GM12872 (cell line): Measurements from ENCODE around the gene HMOX2.

ENCODE experiments used
- TF ChIP-seq, protein P1 (sequence below): IDR thresholded peaks from 3 replicates; pipeline ENCODE4 v1.5.1; 2011; ENCODE audit warnings: low read depth, mild to moderate bottlenecking, low read length, moderate library complexity; ENCODE audit not compliant: insufficient read depth

HMOX2 gene

DNA sequence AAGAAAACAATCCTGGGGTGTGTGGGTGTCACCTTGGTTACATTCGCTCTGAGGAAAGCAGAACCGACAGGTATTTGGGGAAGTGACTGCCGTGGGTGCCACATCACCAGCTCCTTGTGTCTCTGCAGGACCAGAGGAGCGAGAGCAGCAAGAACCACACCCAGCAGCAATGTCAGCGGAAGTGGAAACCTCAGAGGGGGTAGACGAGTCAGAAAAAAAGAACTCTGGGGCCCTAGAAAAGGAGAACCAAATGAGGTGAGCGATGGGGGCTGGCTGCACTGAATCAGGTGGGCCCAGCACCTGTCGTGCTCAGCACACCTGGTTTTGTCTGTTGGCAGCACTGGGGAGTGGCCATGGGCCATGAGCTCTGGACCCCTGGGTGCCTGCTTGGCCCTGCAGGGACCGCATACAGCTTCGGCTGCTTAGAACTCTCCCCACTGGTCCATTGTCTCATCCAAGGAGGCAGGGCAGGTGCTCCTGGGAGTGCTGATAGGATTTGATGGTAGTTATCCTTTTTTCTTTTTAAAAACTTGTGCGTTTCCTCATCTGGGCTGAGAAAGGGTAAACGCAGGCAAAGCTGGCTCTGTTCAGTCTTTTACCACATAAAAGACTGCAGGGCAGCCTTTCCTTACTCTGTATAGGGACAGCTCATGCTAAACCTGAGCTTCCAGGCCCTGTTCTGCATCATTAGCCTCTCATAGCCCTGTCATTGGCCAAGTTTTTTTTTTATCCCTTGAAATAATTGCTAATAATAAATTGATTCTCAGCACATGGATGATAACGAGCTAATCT is 29.4 kb downstream of the HMOX2 start:
- TF ChIP-seq, protein P1, sequence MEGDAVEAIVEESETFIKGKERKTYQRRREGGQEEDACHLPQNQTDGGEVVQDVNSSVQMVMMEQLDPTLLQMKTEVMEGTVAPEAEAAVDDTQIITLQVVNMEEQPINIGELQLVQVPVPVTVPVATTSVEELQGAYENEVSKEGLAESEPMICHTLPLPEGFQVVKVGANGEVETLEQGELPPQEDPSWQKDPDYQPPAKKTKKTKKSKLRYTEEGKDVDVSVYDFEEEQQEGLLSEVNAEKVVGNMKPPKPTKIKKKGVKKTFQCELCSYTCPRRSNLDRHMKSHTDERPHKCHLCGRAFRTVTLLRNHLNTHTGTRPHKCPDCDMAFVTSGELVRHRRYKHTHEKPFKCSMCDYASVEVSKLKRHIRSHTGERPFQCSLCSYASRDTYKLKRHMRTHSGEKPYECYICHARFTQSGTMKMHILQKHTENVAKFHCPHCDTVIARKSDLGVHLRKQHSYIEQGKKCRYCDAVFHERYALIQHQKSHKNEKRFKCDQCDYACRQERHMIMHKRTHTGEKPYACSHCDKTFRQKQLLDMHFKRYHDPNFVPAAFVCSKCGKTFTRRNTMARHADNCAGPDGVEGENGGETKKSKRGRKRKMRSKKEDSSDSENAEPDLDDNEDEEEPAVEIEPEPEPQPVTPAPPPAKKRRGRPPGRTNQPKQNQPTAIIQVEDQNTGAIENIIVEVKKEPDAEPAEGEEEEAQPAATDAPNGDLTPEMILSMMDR, result no peak

DNA sequence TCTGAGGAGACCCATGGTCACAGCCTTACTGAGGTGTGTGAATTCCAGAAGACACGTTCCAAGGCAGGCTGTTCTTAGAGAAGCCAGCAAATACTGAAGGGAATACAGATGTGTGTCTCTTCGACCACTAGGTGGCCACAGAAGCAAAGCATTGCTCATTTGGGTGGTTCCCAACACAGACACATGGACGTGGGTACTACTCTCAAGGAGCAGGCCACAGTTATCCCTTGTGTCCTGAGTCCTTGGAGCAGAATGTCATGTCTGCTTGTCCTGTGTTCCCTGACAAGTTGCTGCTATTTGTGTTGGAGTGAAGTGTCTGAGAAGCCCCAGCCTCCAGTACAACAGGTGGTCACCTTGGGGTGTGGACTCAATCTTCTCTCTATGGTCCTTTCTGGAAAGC is 30.3 kb downstream of the HMOX2 start:
- TF ChIP-seq, protein P1, result peak; percentile 92

- TF ChIP-seq, protein P1, result no peak
Measured at GRCh38 chr16:4507588-4508345, 31.6 kb downstream of the HMOX2 start.

DNA sequence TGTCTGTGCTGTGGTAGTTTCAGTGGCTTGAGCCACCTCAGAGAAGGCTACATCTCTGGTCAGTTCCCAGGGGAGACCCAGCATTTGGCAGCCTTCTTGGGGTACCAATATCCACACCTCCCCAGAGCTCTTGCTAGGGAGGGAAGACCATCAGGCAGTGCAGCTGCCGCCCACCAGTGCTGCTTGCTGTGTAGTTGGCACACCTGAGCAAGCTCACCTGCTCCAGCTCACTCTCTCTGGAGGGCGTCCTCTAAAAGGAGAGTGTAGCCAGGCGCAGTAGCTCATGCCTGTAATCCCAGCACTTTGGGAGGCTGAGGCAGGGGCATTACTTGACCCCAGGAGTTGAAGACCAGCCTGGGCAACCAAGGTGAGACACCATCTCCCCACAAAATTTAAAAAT is 32.6 kb downstream of the HMOX2 start:
- TF ChIP-seq, protein P1, result no peak

DNA sequence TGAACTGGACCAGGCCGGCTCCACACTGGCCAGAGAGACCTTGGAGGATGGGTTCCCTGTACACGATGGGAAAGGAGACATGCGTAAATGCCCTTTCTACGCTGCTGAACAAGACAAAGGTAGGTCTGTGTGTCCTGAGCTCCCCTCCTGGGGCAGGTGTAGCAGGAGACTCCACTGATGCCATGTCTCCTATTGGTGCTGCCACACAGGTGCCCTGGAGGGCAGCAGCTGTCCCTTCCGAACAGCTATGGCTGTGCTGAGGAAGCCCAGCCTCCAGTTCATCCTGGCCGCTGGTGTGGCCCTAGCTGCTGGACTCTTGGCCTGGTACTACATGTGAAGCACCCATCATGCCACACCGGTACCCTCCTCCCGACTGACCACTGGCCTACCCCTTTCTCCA is 33.2 kb downstream of the HMOX2 start:
- TF ChIP-seq, protein P1, result no peak

- TF ChIP-seq, protein P1, result no peak
Measured at GRCh38 chr16:4510131-4510530, 33.9 kb downstream of the HMOX2 start.

- TF ChIP-seq, protein P1, result no peak
Measured at GRCh38 chr16:4510747-4511426, 34.7 kb downstream of the HMOX2 start.
